Measurements from ENCODE around the gene SSU72.

SSU72 gene

DNA sequence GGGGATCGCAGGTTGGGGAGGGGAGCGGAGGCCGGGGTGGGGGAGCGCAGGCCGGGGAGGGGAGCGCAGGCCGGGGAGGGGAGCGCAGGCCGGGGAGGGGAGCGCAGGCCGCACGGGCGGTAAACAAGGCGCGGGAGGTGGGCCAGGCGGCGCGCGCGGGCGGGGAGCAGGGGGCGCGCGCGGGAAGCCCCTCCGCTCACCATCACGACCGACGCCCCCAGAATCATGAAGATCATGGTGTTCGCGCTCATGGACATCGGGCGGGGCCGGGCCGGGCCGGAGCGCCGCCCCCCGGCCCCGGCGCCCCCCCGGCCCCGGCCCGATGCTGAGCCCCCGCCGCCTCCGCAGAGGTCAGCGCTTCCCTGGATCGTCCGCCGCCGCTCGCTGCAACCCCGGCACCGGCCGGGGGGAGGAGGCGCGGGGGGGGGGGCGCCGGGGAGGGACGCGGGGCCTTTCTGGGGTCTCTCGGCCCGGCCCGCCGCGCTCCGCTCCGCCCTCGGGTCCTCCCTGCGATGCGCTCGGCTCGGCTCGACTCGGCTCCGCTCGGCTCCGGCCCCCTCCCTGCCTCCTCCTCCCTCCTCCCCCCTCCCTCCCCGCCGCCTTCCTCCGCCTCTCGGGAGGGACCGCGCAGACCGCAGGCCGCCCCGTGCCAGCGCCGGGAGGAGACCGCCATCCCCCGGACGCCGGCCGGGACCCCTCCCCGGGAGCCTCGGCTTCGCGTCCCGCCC, 34.4 kb downstream of the SSU72 start, which contains the start of gene TMEM240:
Gene TMEM240, minus strand, starts transcription at position 535 of the 728 bp plus-strand sequence. Its CDS starts 278 bp downstream, at position 257.
- Histone ChIP-seq H3K4me1 (ENCODE audit: insufficient read depth, low read length, poor library complexity, severe bottlenecking) (no peaks in the 10 kb centered on the region), H3K27me3 (ENCODE audit: insufficient read depth, low read length, poor library complexity, severe bottlenecking) (no peaks in the 10 kb centered on the region), H3K79me2 (ENCODE audit: insufficient read depth, low read length) (no peaks in the 10 kb centered on the region), H3K9me2 (replicated peaks; ENCODE audit: low read depth, low read length) (no peaks in the 10 kb centered on the region), H3K9ac (ENCODE audit: low read depth, low read length, poor library complexity, severe bottlenecking) (no peak within 1 kb of the TSS), H3K9me3 (ENCODE audit: insufficient read depth, low read depth, low read length) (no peaks in the 10 kb centered on the region), H3K36me3 (ENCODE audit: insufficient read depth, low read length) (no peaks in the 10 kb centered on the region), H3K4me3 (ENCODE audit: low read length, poor library complexity, severe bottlenecking) (no peak within 1 kb of the TSS), H3K4me2 (ENCODE audit: low read depth, low read length, poor library complexity, severe bottlenecking) (no peak within 1 kb of the TSS), H2AFZ (ENCODE audit: low read length) (no peak within 1 kb of the TSS), H4K20me1 (ENCODE audit: insufficient read depth, low read length, poor library complexity, severe bottlenecking) (no peaks in the 10 kb centered on the region), H3F3A (ENCODE audit: low read depth) (no peaks in the 10 kb centered on the region)
- no peak for TF ChIP-seq EZH2phosphoT487 (IDR thresholded peaks at IDR 0.05; ENCODE audit: borderline replicate concordance)
- TF ChIP-seq, protein P1, sequence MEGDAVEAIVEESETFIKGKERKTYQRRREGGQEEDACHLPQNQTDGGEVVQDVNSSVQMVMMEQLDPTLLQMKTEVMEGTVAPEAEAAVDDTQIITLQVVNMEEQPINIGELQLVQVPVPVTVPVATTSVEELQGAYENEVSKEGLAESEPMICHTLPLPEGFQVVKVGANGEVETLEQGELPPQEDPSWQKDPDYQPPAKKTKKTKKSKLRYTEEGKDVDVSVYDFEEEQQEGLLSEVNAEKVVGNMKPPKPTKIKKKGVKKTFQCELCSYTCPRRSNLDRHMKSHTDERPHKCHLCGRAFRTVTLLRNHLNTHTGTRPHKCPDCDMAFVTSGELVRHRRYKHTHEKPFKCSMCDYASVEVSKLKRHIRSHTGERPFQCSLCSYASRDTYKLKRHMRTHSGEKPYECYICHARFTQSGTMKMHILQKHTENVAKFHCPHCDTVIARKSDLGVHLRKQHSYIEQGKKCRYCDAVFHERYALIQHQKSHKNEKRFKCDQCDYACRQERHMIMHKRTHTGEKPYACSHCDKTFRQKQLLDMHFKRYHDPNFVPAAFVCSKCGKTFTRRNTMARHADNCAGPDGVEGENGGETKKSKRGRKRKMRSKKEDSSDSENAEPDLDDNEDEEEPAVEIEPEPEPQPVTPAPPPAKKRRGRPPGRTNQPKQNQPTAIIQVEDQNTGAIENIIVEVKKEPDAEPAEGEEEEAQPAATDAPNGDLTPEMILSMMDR (conservative IDR thresholded peaks at IDR 0.05; ENCODE audit: low read length) = no peak

DNA sequence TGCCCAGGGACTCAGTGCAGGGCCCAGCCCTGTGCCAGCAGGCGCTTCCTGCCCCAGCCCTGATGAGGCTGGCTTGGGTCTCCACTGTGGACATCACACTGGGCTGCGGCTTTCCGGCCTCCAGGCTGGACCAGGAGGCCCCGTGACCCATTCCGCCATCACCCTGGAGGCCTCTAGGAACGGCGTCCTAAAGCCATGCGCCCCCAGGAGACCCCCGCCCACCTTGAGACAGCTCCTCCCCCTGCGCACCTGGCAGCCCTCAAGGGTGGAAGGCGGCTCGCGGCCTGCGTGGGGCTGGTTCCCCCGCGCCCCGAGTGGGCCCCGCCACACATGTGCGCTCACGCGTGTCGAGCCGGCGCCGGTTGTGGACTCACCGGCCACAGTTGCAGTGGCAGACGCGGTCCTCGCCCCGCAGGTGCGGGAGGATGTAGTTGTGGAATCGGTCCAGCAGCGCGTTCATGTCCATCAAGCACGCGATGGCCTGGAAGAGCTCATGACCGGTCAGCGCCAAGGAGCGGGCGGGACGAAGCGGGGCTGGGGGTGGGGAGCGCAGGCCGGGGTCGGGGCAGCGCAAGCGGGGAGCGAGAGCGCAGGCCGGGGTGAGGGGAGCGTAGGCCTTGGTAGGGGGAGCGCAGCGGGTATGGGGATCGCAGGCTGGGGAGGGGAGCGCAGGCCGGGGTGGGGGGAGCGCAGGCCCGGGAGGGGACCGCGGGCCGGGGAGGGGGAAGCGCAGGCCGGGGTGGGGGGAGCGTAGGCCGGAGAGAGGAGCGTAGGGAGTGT, 35.2 kb downstream of the SSU72 start:
- TF ChIP-seq, protein P1 (conservative IDR thresholded peaks at IDR 0.05; ENCODE audit: low read length) = no peak
- no peak for TF ChIP-seq EZH2phosphoT487 (IDR thresholded peaks at IDR 0.05; ENCODE audit: borderline replicate concordance)
- no peak overlapping the region for H2AFZ ChIP-seq (ENCODE audit: low read length)
- no peaks in the 10 kb centered on the region for H4K20me1 ChIP-seq (ENCODE audit: insufficient read depth, low read length, poor library complexity, severe bottlenecking)
- H3K9me2 ChIP-seq (replicated peaks; ENCODE audit: low read depth, low read length) = no peaks in the 10 kb centered on the region
- H3K4me1 ChIP-seq (ENCODE audit: insufficient read depth, low read length, poor library complexity, severe bottlenecking) = no peaks in the 10 kb centered on the region
- H3K79me2 ChIP-seq (ENCODE audit: insufficient read depth, low read length) = no peaks in the 10 kb centered on the region
- no peaks in the 10 kb centered on the region for H3K9me3 ChIP-seq (ENCODE audit: insufficient read depth, low read depth, low read length)
- H3K4me2 ChIP-seq (ENCODE audit: low read depth, low read length, poor library complexity, severe bottlenecking) = no peak overlapping the region
- no peak overlapping the region for H3K4me3 ChIP-seq (ENCODE audit: low read length, poor library complexity, severe bottlenecking)
- H3K36me3 ChIP-seq (ENCODE audit: insufficient read depth, low read length) = no peaks in the 10 kb centered on the region
- no peak overlapping the region for H3K9ac ChIP-seq (ENCODE audit: low read depth, low read length, poor library complexity, severe bottlenecking)
- no peaks in the 10 kb centered on the region for H3F3A ChIP-seq (ENCODE audit: low read depth)
- H3K27me3 ChIP-seq (ENCODE audit: insufficient read depth, low read length, poor library complexity, severe bottlenecking) = no peaks in the 10 kb centered on the region

DNA sequence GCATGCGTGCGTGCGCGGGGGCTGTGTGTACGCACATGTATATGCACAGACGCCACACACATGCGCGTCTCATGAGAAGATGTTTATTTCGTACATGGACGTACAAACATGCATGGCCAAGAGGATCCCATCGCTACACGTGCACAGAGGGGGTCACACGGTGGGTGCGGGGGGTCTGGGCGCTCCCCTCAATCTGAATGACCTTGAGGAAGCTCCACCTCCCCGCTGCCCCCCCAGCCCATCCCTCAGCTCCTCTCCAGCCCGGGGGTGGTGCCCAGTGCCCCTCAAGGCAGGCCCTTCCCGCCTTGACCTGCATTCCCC, 35.7 kb downstream of the SSU72 start:
- H3K9me2 ChIP-seq (replicated peaks; ENCODE audit: low read depth, low read length) = no peaks in the 10 kb centered on the region
- H3K36me3 ChIP-seq (ENCODE audit: insufficient read depth, low read length) = no peaks in the 10 kb centered on the region
- no peaks in the 10 kb centered on the region for H3K9me3 ChIP-seq (ENCODE audit: insufficient read depth, low read depth, low read length)
- no peaks in the 10 kb centered on the region for H4K20me1 ChIP-seq (ENCODE audit: insufficient read depth, low read length, poor library complexity, severe bottlenecking)
- H3F3A ChIP-seq (ENCODE audit: low read depth) = no peaks in the 10 kb centered on the region
- H3K4me1 ChIP-seq (ENCODE audit: insufficient read depth, low read length, poor library complexity, severe bottlenecking) = no peaks in the 10 kb centered on the region
- H3K4me2 ChIP-seq (ENCODE audit: low read depth, low read length, poor library complexity, severe bottlenecking) = no peak overlapping the region
- no peak overlapping the region for H3K4me3 ChIP-seq (ENCODE audit: low read length, poor library complexity, severe bottlenecking)
- no peaks in the 10 kb centered on the region for H3K79me2 ChIP-seq (ENCODE audit: insufficient read depth, low read length)
- H2AFZ ChIP-seq (ENCODE audit: low read length) = no peak overlapping the region
- TF ChIP-seq, protein P1 (conservative IDR thresholded peaks at IDR 0.05; ENCODE audit: low read length) = no peak
- no peak for TF ChIP-seq EZH2phosphoT487 (IDR thresholded peaks at IDR 0.05; ENCODE audit: borderline replicate concordance)
- no peaks in the 10 kb centered on the region for H3K27me3 ChIP-seq (ENCODE audit: insufficient read depth, low read length, poor library complexity, severe bottlenecking)
- H3K9ac ChIP-seq (ENCODE audit: low read depth, low read length, poor library complexity, severe bottlenecking) = no peak overlapping the region

Measured in Loucy (cell line).